SU-DHL-6 (cell line): Measurements from ENCODE around the gene RNF220.
"Not testable (repeated sequence)": the region's sequence is repeated elsewhere in the genome, so short reads cannot be mapped to it uniquely, and the experiment has no call there.

Experiments used
- H2AFZ ChIP-seq: fragments of 200-600 bp; sonication (generic); 2 replicates; pipeline ENCODE4 v1.6.1; 2014; ENCODE audit warnings: low read depth, mild to moderate bottlenecking, moderate library complexity, mixed read lengths, antibody characterized with exemption, low read length; ENCODE audit not compliant: severe bottlenecking
- H3F3A ChIP-seq: fragments of 200-600 bp; shearing (Covaris generic); 2 replicates; pipeline ENCODE4 v1.6.0; 2016; ENCODE audit warnings: antibody characterized with exemption, mild to moderate bottlenecking; ENCODE audit not compliant: insufficient read depth
- H3K27ac ChIP-seq: fragments of 200-600 bp; sonication (generic); 2 replicates; pipeline ENCODE4 v1.5.1; 2016; ENCODE audit warnings: low read depth, mild to moderate bottlenecking, low read length, moderate library complexity, mixed read lengths
- H3K27me3 ChIP-seq: fragments of 200-600 bp; sonication (generic), shearing (Covaris generic); 2 replicates; pipeline ENCODE4 v1.6.0; 2014; ENCODE audit warnings: mild to moderate bottlenecking, low read length
- H3K36me3 ChIP-seq: fragments of 200-600 bp; sonication (generic); 2 replicates; pipeline ENCODE4 v1.6.1; 2014; ENCODE audit warnings: mild to moderate bottlenecking, low read length, mixed read lengths
- H3K4me2 ChIP-seq: fragments of 300-600, 200-600 bp; shearing (Covaris generic), sonication (generic); 2 replicates; pipeline ENCODE4 v1.6.0; 2014; ENCODE audit warnings: low read length, low read depth, mild to moderate bottlenecking; ENCODE audit not compliant: poor library complexity, severe bottlenecking
- H3K4me3 ChIP-seq: fragments of 200-600 bp; sonication (generic); 2 replicates; pipeline ENCODE4 v1.5.1; 2014; ENCODE audit warnings: antibody characterized with exemption, low read length, mild to moderate bottlenecking, mixed read lengths; ENCODE audit not compliant: insufficient read depth, poor library complexity, severe bottlenecking
- H3K79me2 ChIP-seq: fragments of 200-600 bp; sonication (generic); 2 replicates; pipeline ENCODE4 v1.6.1; 2014; ENCODE audit warnings: mild to moderate bottlenecking, low read length, moderate library complexity; ENCODE audit not compliant: insufficient read depth
- H3K9ac ChIP-seq: fragments of 200-600 bp; sonication (generic); 2 replicates; pipeline ENCODE4 v1.7.0; 2014; ENCODE audit warnings: mild to moderate bottlenecking, low read length
- H3K9me2 ChIP-seq: fragments of 200-600 bp; sonication (generic); replicated peaks from 2 replicates; pipeline ENCODE4 v1.6.1; 2014; ENCODE audit warnings: low read length; ENCODE audit not compliant: insufficient read depth
- H3K9me3 ChIP-seq: fragments of 200-600 bp; sonication (generic); 2 replicates; pipeline ENCODE4 v1.6.1; 2014; ENCODE audit warnings: low read length, mixed read lengths; ENCODE audit not compliant: insufficient read depth
- H4K20me1 ChIP-seq: fragments of 200-600 bp; sonication (generic); 2 replicates; pipeline ENCODE4 v1.6.1; 2014; ENCODE audit warnings: low read depth, mild to moderate bottlenecking, antibody characterized with exemption, low read length, moderate library complexity, mixed read lengths
- EZH2phosphoT487 ChIP-seq: fragments of 200-600 bp; sonication (generic), shearing (Covaris generic); conservative IDR thresholded peaks from 2 replicates; pipeline ENCODE4 v1.6.1; 2018; ENCODE audit warnings: mild to moderate bottlenecking, antibody characterized with exemption, low read length, moderate library complexity, mixed read lengths
- TF ChIP-seq, protein P1 (sequence below): fragments of 200-600 bp; sonication (generic); IDR thresholded peaks from one replicate; pipeline ENCODE4 v1.5.1; 2017; ENCODE audit warnings: antibody characterized with exemption, mild to moderate bottlenecking, low read length, moderate library complexity; ENCODE audit not compliant: insufficient read depth, poor library complexity, severe bottlenecking

Gene RNF220

DNA sequence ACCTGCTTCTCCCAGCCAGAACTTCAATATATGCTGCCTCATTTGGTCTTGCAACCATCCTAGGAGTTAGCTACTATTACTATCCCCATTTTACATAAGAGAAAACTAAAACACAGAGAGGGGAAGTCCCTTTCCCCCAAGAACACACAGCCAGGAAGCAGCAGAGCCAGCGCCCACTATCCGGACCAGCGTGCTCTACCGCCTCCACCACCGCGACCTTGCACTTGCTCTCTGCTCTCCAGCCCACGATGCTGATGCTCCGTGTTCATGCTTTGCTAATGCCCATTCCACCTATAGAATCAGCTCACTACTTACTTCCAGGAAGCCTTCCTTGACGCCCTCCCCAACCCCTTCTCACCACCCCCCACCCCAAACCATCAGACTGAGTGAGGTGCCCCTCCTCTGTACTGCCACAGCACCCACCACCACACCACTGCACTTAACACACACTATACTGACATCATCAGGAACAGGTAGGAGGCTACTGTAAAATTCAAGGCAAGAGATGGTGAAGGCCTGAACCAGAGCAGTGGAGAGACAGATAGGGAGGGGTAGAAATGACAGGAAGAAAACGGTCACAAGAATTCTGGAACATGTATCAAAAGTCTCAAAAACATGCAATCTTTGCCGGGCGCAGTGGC lies 259.8 kb downstream of the RNF220 start:
- Histone ChIP-seq H3K9me2 (no peaks in the 10 kb centered on the region), H3K9ac (no peak overlapping the region), H3F3A (no peaks in the 10 kb centered on the region), H2AFZ (no peak overlapping the region), H3K4me2 (no peak overlapping the region), H3K9me3 (no peaks in the 10 kb centered on the region), H3K27me3 (no peaks in the 10 kb centered on the region), H3K27ac (no peak overlapping the region), H3K4me3 (no peak overlapping the region), H4K20me1 (no peaks in the 10 kb centered on the region), H3K79me2 (no peaks in the 10 kb centered on the region), H3K36me3 (no peaks in the 10 kb centered on the region)
- TF ChIP-seq EZH2phosphoT487, result no peak
- TF ChIP-seq, protein P1, sequence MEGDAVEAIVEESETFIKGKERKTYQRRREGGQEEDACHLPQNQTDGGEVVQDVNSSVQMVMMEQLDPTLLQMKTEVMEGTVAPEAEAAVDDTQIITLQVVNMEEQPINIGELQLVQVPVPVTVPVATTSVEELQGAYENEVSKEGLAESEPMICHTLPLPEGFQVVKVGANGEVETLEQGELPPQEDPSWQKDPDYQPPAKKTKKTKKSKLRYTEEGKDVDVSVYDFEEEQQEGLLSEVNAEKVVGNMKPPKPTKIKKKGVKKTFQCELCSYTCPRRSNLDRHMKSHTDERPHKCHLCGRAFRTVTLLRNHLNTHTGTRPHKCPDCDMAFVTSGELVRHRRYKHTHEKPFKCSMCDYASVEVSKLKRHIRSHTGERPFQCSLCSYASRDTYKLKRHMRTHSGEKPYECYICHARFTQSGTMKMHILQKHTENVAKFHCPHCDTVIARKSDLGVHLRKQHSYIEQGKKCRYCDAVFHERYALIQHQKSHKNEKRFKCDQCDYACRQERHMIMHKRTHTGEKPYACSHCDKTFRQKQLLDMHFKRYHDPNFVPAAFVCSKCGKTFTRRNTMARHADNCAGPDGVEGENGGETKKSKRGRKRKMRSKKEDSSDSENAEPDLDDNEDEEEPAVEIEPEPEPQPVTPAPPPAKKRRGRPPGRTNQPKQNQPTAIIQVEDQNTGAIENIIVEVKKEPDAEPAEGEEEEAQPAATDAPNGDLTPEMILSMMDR, result no peak

DNA sequence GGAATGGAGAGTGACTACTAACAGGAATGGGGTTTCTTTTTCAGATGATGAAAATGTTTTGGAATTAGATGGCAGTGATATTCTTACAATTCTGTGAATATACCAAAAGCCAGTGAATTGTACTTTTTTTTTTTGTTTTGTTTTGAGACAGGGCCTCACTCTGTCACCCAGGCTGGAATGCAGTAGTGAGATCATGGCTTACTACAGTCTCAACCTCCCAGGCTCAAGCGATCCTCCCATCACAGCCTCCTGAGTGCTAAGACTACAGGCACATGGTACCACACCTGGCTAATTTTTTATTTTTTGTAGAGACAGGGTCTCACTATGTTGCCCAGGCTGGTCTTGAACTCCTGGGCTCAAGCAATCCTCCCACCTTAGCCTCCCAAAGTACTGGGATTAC lies 261.7 kb downstream of the RNF220 start:
- H3K4me3 ChIP-seq, H3K4me2 ChIP-seq, H3K9ac ChIP-seq, H3F3A ChIP-seq, H2AFZ ChIP-seq, H3K9me3 ChIP-seq, H3K27ac ChIP-seq, H4K20me1 ChIP-seq, H3K27me3 ChIP-seq, H3K36me3 ChIP-seq, H3K9me2 ChIP-seq, H3K79me2 ChIP-seq: not testable (repeated sequence)

DNA sequence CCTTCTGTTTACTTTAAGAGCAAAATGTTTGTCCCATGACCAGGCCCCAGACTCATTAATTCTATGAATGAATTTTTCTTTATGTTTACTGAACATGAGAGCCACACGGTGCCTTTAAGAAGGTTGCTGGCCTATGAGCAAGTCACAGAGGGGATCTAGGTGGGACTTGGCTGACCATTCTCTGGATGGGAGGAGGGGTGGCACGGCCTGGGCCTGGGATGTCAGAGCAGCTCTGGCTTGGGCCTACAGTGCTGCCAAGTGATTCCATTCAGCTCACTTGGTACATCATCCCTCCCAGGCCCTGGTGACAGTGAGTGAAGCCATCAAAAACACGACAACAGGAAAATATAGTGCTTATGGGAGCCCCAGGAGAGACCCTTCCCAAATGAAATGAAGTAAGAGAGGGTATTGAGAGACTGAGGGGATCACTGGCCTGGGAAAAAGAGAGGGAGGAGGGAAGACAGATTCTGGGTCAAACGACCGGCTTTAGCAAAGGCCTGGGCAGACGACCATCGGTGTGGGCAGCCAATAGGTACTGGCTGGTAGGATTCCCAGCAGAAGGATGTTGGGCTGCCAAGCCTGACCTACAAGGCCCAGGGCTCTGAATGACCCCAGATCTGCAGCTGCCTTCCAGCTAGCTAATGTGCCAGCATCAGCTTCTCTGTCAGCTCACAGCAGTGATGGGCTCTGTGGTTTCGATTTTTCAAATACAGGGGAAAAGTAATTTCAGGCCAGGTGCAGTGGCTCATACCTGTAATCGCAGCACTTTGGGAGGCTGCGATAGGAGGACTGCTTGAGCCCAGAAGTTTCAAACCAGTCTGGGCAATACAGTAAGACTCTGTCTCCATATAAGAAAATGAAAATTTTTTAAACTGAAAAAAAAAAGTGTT lies 265.9 kb downstream of the RNF220 start:
- no peaks in the 10 kb centered on the region for H3K9me2 ChIP-seq
- H4K20me1 ChIP-seq, result no peaks in the 10 kb centered on the region
- no peak overlapping the region for H3K9ac ChIP-seq
- H3K27me3 ChIP-seq, result no peaks in the 10 kb centered on the region
- H3K9me3 ChIP-seq, result no peaks in the 10 kb centered on the region
- no peak overlapping the region for H3K27ac ChIP-seq
- no peak overlapping the region for H2AFZ ChIP-seq
- H3K36me3 ChIP-seq, result no peaks in the 10 kb centered on the region
- TF ChIP-seq, protein P1, result no peak
- no peak for TF ChIP-seq EZH2phosphoT487
- H3K4me3 ChIP-seq, result no peak overlapping the region
- no peak overlapping the region for H3K4me2 ChIP-seq
- H3F3A ChIP-seq, result no peaks in the 10 kb centered on the region
- H3K79me2 ChIP-seq, result no peaks in the 10 kb centered on the region
